Measurements from ENCODE around the gene ANP32B. TPM values are rescaled to one million over a fixed set of nuclear protein-coding genes. Genes with fewer than 3 reads are reported as not detected.
"Not testable (repeated sequence)": the region's sequence is repeated elsewhere in the genome, so short reads cannot be mapped to it uniquely, and the experiment has no call there.

Gene ANP32B
- total RNA-seq, 1 donor from 2014 or later = 32.3 TPM

- no peak for DNase-seq
These were observed 19.9 kb upstream of the ANP32B start for GRCh38 chr9:97963232-97963631.

GRCh38 chr9:97964901-97965300 lies 18.2 kb upstream of the ANP32B start:
- no peak for DNase-seq

GRCh38 chr9:97966493-97966892 lies 16.6 kb upstream of the ANP32B start:
- no peak for DNase-seq

- no peak for DNase-seq
These were observed 14.1 kb upstream of the ANP32B start for GRCh38 chr9:97969014-97969413.

- DNase-seq = no peak
These were observed 13.0 kb upstream of the ANP32B start for GRCh38 chr9:97970165-97970564.

GRCh38 chr9:97972753-97973152 lies 10.4 kb upstream of the ANP32B start:
- DNase-seq = no peak

GRCh38 chr9:97975376-97975775 lies 7.8 kb upstream of the ANP32B start:
- peak; percentile 52 for DNase-seq

GRCh38 chr9:97976633-97977032 lies 6.5 kb upstream of the ANP32B start:
- not testable (repeated sequence) for DNase-seq

- DNase-seq = no peak
These were observed 4.6 kb upstream of the ANP32B start for GRCh38 chr9:97978371-97979130.

- DNase-seq = no peak
These were observed 3.2 kb upstream of the ANP32B start for GRCh38 chr9:97979788-97980478.

GRCh38 chr9:97980479-97980803 lies 2.7 kb upstream of the ANP32B start:
- peak; percentile 53 for DNase-seq

- peak; percentile 40 for DNase-seq
These were observed 2.0 kb upstream of the ANP32B start for GRCh38 chr9:97980918-97981845.

- no peak for DNase-seq
These were observed 1.1 kb upstream of the ANP32B start for GRCh38 chr9:97981846-97982682.

- peak; percentile 45 for DNase-seq
These were observed 547 bp downstream of the ANP32B start for GRCh38 chr9:97983589-97984187.

- peak; percentile 50 for DNase-seq
These were observed 1.3 kb downstream of the ANP32B start for GRCh38 chr9:97984188-97985057.

GRCh38 chr9:97985058-97985861 lies 2.1 kb downstream of the ANP32B start:
- DNase-seq = peak; percentile 20

GRCh38 chr9:97987487-97987886 lies 4.3 kb downstream of the ANP32B start:
- DNase-seq = no peak

GRCh38 chr9:97990259-97990658 lies 7.1 kb downstream of the ANP32B start:
- DNase-seq = no peak

- DNase-seq = no peak
These were observed 8.7 kb downstream of the ANP32B start for GRCh38 chr9:97991818-97992217.

- no peak for DNase-seq
These were observed 9.1 kb downstream of the ANP32B start for GRCh38 chr9:97992219-97992618.

All from skin of body (tissue), 2 donors.